H9 (cell line): ENCODE data around the gene VEGFC. TPM values are rescaled to one million over a fixed set of nuclear protein-coding genes. Genes with fewer than 3 reads are reported as not detected.

ENCODE experiments used
- DNase-seq: peaks from one replicate; pipeline ENCODE4 v3.0.0-alpha.2; 2017
- H2AFZ ChIP-seq: one replicate; pipeline ENCODE4 v1.6.1; 2013; ENCODE audit warnings: mild to moderate bottlenecking, low read length, control low read depth, moderate library complexity
- H2AK5ac ChIP-seq: 2 replicates; pipeline ENCODE4 v1.6.1; 2013; ENCODE audit warnings: low read length, control low read depth, mixed read lengths; ENCODE audit not compliant: insufficient read length
- H2BK120ac ChIP-seq: one replicate; pipeline ENCODE4 v1.6.1; 2013; ENCODE audit warnings: low read depth, mild to moderate bottlenecking, low read length, control low read depth, inconsistent platforms; ENCODE audit not compliant: poor library complexity, severe bottlenecking
- H2BK12ac ChIP-seq: 2 replicates; pipeline ENCODE4 v1.6.1; 2013; ENCODE audit warnings: low read length, control low read depth, mixed read lengths, low read depth; ENCODE audit not compliant: insufficient read length
- H2BK15ac ChIP-seq: 2 replicates; pipeline ENCODE4 v1.6.1; 2013; ENCODE audit warnings: low read depth, low read length, control low read depth
- H2BK20ac ChIP-seq: one replicate; pipeline ENCODE4 v1.6.1; 2013; ENCODE audit warnings: low read depth, mild to moderate bottlenecking, low read length, control low read depth, inconsistent platforms; ENCODE audit not compliant: poor library complexity, severe bottlenecking
- H2BK5ac ChIP-seq: 2 replicates; pipeline ENCODE4 v1.6.1; 2013; ENCODE audit warnings: low read length, control low read depth, mixed read lengths; ENCODE audit not compliant: insufficient read length
- H3K14ac ChIP-seq: 2 replicates; pipeline ENCODE4 v1.6.1; 2013; ENCODE audit warnings: low read length, control low read depth; ENCODE audit not compliant: insufficient read depth
- H3K18ac ChIP-seq: 2 replicates; pipeline ENCODE4 v1.6.1; 2013; ENCODE audit warnings: low read depth, mild to moderate bottlenecking, mixed read lengths, low read length, control low read depth; ENCODE audit not compliant: insufficient read length
- H3K23ac ChIP-seq: 2 replicates; pipeline ENCODE4 v1.6.1; 2013; ENCODE audit warnings: low read length, control low read depth, mixed read lengths, low read depth; ENCODE audit not compliant: insufficient read length
- H3K23me2 ChIP-seq: 2 replicates; pipeline ENCODE4 v1.6.1; 2013; ENCODE audit warnings: low read depth, mild to moderate bottlenecking, mixed read lengths, low read length, control low read depth; ENCODE audit not compliant: insufficient read length, poor library complexity, severe bottlenecking
- H3K27ac ChIP-seq: 2 replicates; pipeline ENCODE4 v1.5.1; 2013; ENCODE audit warnings: low read length, control low read depth, mixed read lengths, low read depth; ENCODE audit not compliant: insufficient read length
- H3K27me3 ChIP-seq: 2 replicates; pipeline ENCODE4 v1.6.1; 2013; ENCODE audit warnings: low read length, control low read depth, inconsistent platforms; ENCODE audit not compliant: insufficient read depth
- H3K4ac ChIP-seq: 2 replicates; pipeline ENCODE4 v1.6.1; 2013; ENCODE audit warnings: low read depth, mild to moderate bottlenecking, control low read depth, inconsistent platforms, low read length, moderate library complexity
- H3K4me1 ChIP-seq: 2 replicates; pipeline ENCODE4 v1.6.1; 2013; ENCODE audit warnings: low read length, control low read depth, inconsistent platforms; ENCODE audit not compliant: insufficient read depth
- H3K4me2 ChIP-seq: 2 replicates; pipeline ENCODE4 v1.6.1; 2013; ENCODE audit warnings: low read length, control low read depth, mixed read lengths; ENCODE audit not compliant: insufficient read length, insufficient read depth
- H3K56ac ChIP-seq: 2 replicates; pipeline ENCODE4 v1.6.1; 2013; ENCODE audit warnings: low read depth, mild to moderate bottlenecking, mixed read lengths, low read length, control low read depth; ENCODE audit not compliant: insufficient read length
- H3K79me1 ChIP-seq: 2 replicates; pipeline ENCODE4 v1.6.1; 2013; ENCODE audit warnings: low read depth, mild to moderate bottlenecking, moderate library complexity, low read length, control low read depth, inconsistent platforms; ENCODE audit not compliant: insufficient read depth, poor library complexity, severe bottlenecking
- H3K79me2 ChIP-seq: 2 replicates; pipeline ENCODE4 v1.6.1; 2013; ENCODE audit warnings: low read length, control low read depth, inconsistent platforms; ENCODE audit not compliant: insufficient read depth
- H3K9ac ChIP-seq: 2 replicates; pipeline ENCODE4 v1.6.1; 2013; ENCODE audit warnings: low read length, control low read depth, mixed read lengths; ENCODE audit not compliant: insufficient read length; ENCODE audit errors: extremely low read depth
- H3K9me3 ChIP-seq: one replicate; pipeline ENCODE4 v1.6.1; 2013; ENCODE audit warnings: low read depth, low read length, inconsistent platforms; ENCODE audit not compliant: control insufficient read depth
- H3T11ph ChIP-seq: one replicate; pipeline ENCODE4 v1.6.1; 2013; ENCODE audit warnings: mild to moderate bottlenecking, low read length, control low read depth, inconsistent platforms
- H4K20me1 ChIP-seq: one replicate; pipeline ENCODE4 v1.6.1; 2013; ENCODE audit not compliant: control insufficient read depth, insufficient read length, insufficient read depth
- H4K5ac ChIP-seq: 2 replicates; pipeline ENCODE4 v1.6.1; 2013; ENCODE audit warnings: low read depth, mild to moderate bottlenecking, mixed read lengths, low read length, control low read depth; ENCODE audit not compliant: insufficient read length
- H4K8ac ChIP-seq: replicated peaks from 2 replicates; pipeline ENCODE4 v1.6.1; 2013; ENCODE audit warnings: low read length, control low read depth, mixed read lengths, low read depth; ENCODE audit not compliant: insufficient read length
- H4K91ac ChIP-seq: 2 replicates; pipeline ENCODE4 v1.6.1; 2013; ENCODE audit warnings: low read depth, mild to moderate bottlenecking, moderate library complexity, mixed read lengths, low read length, control low read depth; ENCODE audit not compliant: insufficient read length
- H3K27ac Mint-ChIP-seq, 3 experiments: 2 replicates in 2 of 3; 3 replicates in 1 of 3; pipeline ENCODE4 v1.8.0; 2020 to 2021; ENCODE audit warnings: mixed read lengths in 3 of 3, mild to moderate bottlenecking in 1 of 3, moderate library complexity in 1 of 3
- H3K27me3 Mint-ChIP-seq: 2 replicates; pipeline ENCODE4 v1.8.0; 2021; ENCODE audit warnings: low read depth, mild to moderate bottlenecking, moderate library complexity, mixed read lengths
- H3K36me3 Mint-ChIP-seq, 3 experiments: 2 replicates in 2 of 3; 3 replicates in 1 of 3; pipeline ENCODE4 v1.8.0; 2020 to 2021; ENCODE audit warnings: low read depth in 3 of 3, mixed read lengths in 3 of 3; ENCODE audit not compliant: insufficient read depth in 1 of 3
- H3K4me1 Mint-ChIP-seq, 2 experiments: 2 replicates each; pipeline ENCODE4 v1.8.0; 2020; ENCODE audit warnings: mixed read lengths in 2 of 2
- H3K4me3 Mint-ChIP-seq, 2 experiments: 2 replicates in 1 of 2; 3 replicates in 1 of 2; pipeline ENCODE4 v1.8.0; 2020 to 2021; ENCODE audit warnings: mild to moderate bottlenecking in 2 of 2, mixed read lengths in 2 of 2, moderate library complexity in 1 of 2
- H3K9me3 Mint-ChIP-seq, 2 experiments: 2 replicates in 1 of 2; 3 replicates in 1 of 2; pipeline ENCODE4 v1.8.0; 2020; ENCODE audit warnings: mild to moderate bottlenecking in 2 of 2, mixed read lengths in 2 of 2, moderate library complexity in 1 of 2
- WGBS: extraction: QIAGEN DNeasy Blood & Tissue Kit; methylation state at CpG from one replicate; pipeline ENCODE4 v1.1.7; 2013; ENCODE audit warnings: missing lambda C conversion rate, low lambda C conversion rate, mixed read lengths; ENCODE audit not compliant: insufficient read length; ENCODE audit errors: extremely low coverage; 5-methylcytosine and 5-hydroxymethylcytosine counted together
- total RNA-seq: library from RNA; stranded (reverse); gene quantifications from 2 replicates; pipeline ENCODE4 v1.2.1, GENCODE V29; 2021
- TF ChIP-seq, protein P1 (sequence below): fragments of 200-600 bp; sonication (generic); conservative IDR thresholded peaks from 3 replicates; pipeline ENCODE4 v1.8.0; 2021; ENCODE audit warnings: antibody characterized with exemption, mild to moderate bottlenecking

Gene VEGFC
- total RNA-seq, 1 experiment from 2014 or later: 0.46 TPM

DNA sequence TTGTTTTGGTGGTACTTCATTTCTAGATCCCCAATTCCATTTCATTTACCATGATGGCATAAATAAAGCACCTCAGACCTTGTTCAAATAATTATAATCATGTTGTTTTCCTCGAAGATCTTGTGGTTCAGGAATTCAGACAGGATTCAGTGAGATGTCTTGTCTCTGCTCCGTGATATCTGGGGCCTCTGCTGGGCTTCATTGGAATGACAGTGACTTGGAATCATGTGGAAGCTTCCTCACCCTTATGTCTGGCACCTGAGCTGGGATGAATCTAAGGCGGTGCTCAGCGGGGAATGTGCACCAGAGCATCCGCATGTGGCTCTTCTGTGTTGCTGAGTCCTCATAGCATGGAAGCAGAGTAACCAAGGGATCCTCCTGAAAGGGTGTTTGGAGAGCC lies 132.2 kb downstream of the VEGFC start:
- H3K18ac ChIP-seq: no peak overlapping the region
- no peak overlapping the region for H3K14ac ChIP-seq
- H3K4me2 ChIP-seq: no peak overlapping the region
- no peak overlapping the region for H3K23ac ChIP-seq
- no peak overlapping the region for H3K56ac ChIP-seq
- no peaks in the 10 kb centered on the region for H3K4me1 ChIP-seq
- no peaks in the 10 kb centered on the region for H3K27me3 Mint-ChIP-seq
- no peak overlapping the region for H2AFZ ChIP-seq
- no peaks in the 10 kb centered on the region for H3K27me3 ChIP-seq
- 0 out of 5 replicates have a peak, but pooled peaks cover 0 to 1% of the 10 kb centered on the region in 2 experiments for H3K9me3 Mint-ChIP-seq
- no peaks in the 10 kb centered on the region for H3K79me2 ChIP-seq
- TF ChIP-seq, protein P1, sequence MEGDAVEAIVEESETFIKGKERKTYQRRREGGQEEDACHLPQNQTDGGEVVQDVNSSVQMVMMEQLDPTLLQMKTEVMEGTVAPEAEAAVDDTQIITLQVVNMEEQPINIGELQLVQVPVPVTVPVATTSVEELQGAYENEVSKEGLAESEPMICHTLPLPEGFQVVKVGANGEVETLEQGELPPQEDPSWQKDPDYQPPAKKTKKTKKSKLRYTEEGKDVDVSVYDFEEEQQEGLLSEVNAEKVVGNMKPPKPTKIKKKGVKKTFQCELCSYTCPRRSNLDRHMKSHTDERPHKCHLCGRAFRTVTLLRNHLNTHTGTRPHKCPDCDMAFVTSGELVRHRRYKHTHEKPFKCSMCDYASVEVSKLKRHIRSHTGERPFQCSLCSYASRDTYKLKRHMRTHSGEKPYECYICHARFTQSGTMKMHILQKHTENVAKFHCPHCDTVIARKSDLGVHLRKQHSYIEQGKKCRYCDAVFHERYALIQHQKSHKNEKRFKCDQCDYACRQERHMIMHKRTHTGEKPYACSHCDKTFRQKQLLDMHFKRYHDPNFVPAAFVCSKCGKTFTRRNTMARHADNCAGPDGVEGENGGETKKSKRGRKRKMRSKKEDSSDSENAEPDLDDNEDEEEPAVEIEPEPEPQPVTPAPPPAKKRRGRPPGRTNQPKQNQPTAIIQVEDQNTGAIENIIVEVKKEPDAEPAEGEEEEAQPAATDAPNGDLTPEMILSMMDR: peak; percentile 52
- no CpG with 5 or more reads among the region's 5 CpGs for WGBS
- H3K4me1 Mint-ChIP-seq: peaks cover 3% of the 10 kb centered on the region in 2 experiments; a peak in 2 of 4 replicates
- H3T11ph ChIP-seq: no peak overlapping the region
- no peak overlapping the region for H3K9ac ChIP-seq
- no peak overlapping the region for H2BK20ac ChIP-seq
- H3K23me2 ChIP-seq: no peaks in the 10 kb centered on the region
- H2BK5ac ChIP-seq: no peak overlapping the region
- peak overlapping the region in 1 of 3 experiments; percentile 35; a peak in 1 of 7 replicates for H3K27ac Mint-ChIP-seq
- H2BK15ac ChIP-seq: no peak overlapping the region
- peak; percentile 32 for DNase-seq
- H2BK12ac ChIP-seq: no peak overlapping the region
- H2AK5ac ChIP-seq: no peak overlapping the region
- H3K4me3 Mint-ChIP-seq: no peak overlapping the region
- H4K8ac ChIP-seq: no peak overlapping the region
- H2BK120ac ChIP-seq: no peak overlapping the region
- no peaks in the 10 kb centered on the region; a peak in 1 of 7 replicates for H3K36me3 Mint-ChIP-seq
- no peak overlapping the region for H4K91ac ChIP-seq
- no peaks in the 10 kb centered on the region for H4K20me1 ChIP-seq
- no peak overlapping the region for H3K4ac ChIP-seq
- no peaks in the 10 kb centered on the region for H3K79me1 ChIP-seq
- H3K9me3 ChIP-seq: no peaks in the 10 kb centered on the region
- H4K5ac ChIP-seq: no peak overlapping the region
- H3K27ac ChIP-seq: no peak overlapping the region
